A673 (cell line): ENCODE data around the gene B4GALNT3.

Experiments used
- CTCF ChIP-seq: fragments of 300-800, 200-600 bp; sonication (generic); conservative IDR thresholded peaks from 2 replicates; pipeline ENCODE4 v1.5.1; 2017; ENCODE audit warnings: low read depth, mild to moderate bottlenecking, antibody characterized with exemption, low read length, moderate library complexity, mixed read lengths
- EZH2 ChIP-seq: fragments of 200-600 bp; sonication (generic); IDR thresholded peaks from 2 replicates; pipeline ENCODE4 v1.6.1; 2017; ENCODE audit warnings: borderline replicate concordance, low read depth, mild to moderate bottlenecking, mixed read lengths, antibody characterized with exemption, low read length; ENCODE audit not compliant: poor library complexity, severe bottlenecking

- no peak for TF ChIP-seq EZH2
- no peak for TF ChIP-seq CTCF
These were observed 96.8 kb downstream of the B4GALNT3 start for GRCh38 chr12:556498-556897.
